H9 (cell line): ENCODE results near the gene MLIP. TPM values are rescaled to one million over a fixed set of nuclear protein-coding genes. Genes with fewer than 3 reads are reported as not detected.

ENCODE experiments used
- DNase-seq: peaks from one replicate; pipeline ENCODE4 v3.0.0-alpha.2; 2017
- H2AFZ ChIP-seq: one replicate; pipeline ENCODE4 v1.6.1; 2013; ENCODE audit warnings: mild to moderate bottlenecking, low read length, control low read depth, moderate library complexity
- H2AK5ac ChIP-seq: 2 replicates; pipeline ENCODE4 v1.6.1; 2013; ENCODE audit warnings: low read length, control low read depth, mixed read lengths; ENCODE audit not compliant: insufficient read length
- H2BK120ac ChIP-seq: one replicate; pipeline ENCODE4 v1.6.1; 2013; ENCODE audit warnings: low read depth, mild to moderate bottlenecking, low read length, control low read depth, inconsistent platforms; ENCODE audit not compliant: poor library complexity, severe bottlenecking
- H2BK12ac ChIP-seq: 2 replicates; pipeline ENCODE4 v1.6.1; 2013; ENCODE audit warnings: low read length, control low read depth, mixed read lengths, low read depth; ENCODE audit not compliant: insufficient read length
- H2BK15ac ChIP-seq: 2 replicates; pipeline ENCODE4 v1.6.1; 2013; ENCODE audit warnings: low read depth, low read length, control low read depth
- H2BK20ac ChIP-seq: one replicate; pipeline ENCODE4 v1.6.1; 2013; ENCODE audit warnings: low read depth, mild to moderate bottlenecking, low read length, control low read depth, inconsistent platforms; ENCODE audit not compliant: poor library complexity, severe bottlenecking
- H2BK5ac ChIP-seq: 2 replicates; pipeline ENCODE4 v1.6.1; 2013; ENCODE audit warnings: low read length, control low read depth, mixed read lengths; ENCODE audit not compliant: insufficient read length
- H3K14ac ChIP-seq: 2 replicates; pipeline ENCODE4 v1.6.1; 2013; ENCODE audit warnings: low read length, control low read depth; ENCODE audit not compliant: insufficient read depth
- H3K18ac ChIP-seq: 2 replicates; pipeline ENCODE4 v1.6.1; 2013; ENCODE audit warnings: low read depth, mild to moderate bottlenecking, mixed read lengths, low read length, control low read depth; ENCODE audit not compliant: insufficient read length
- H3K23ac ChIP-seq: 2 replicates; pipeline ENCODE4 v1.6.1; 2013; ENCODE audit warnings: low read length, control low read depth, mixed read lengths, low read depth; ENCODE audit not compliant: insufficient read length
- H3K23me2 ChIP-seq: 2 replicates; pipeline ENCODE4 v1.6.1; 2013; ENCODE audit warnings: low read depth, mild to moderate bottlenecking, mixed read lengths, low read length, control low read depth; ENCODE audit not compliant: insufficient read length, poor library complexity, severe bottlenecking
- H3K27ac ChIP-seq: 2 replicates; pipeline ENCODE4 v1.5.1; 2013; ENCODE audit warnings: low read length, control low read depth, mixed read lengths, low read depth; ENCODE audit not compliant: insufficient read length
- H3K27me3 ChIP-seq: 2 replicates; pipeline ENCODE4 v1.6.1; 2013; ENCODE audit warnings: low read length, control low read depth, inconsistent platforms; ENCODE audit not compliant: insufficient read depth
- H3K4ac ChIP-seq: 2 replicates; pipeline ENCODE4 v1.6.1; 2013; ENCODE audit warnings: low read depth, mild to moderate bottlenecking, control low read depth, inconsistent platforms, low read length, moderate library complexity
- H3K4me1 ChIP-seq: 2 replicates; pipeline ENCODE4 v1.6.1; 2013; ENCODE audit warnings: low read length, control low read depth, inconsistent platforms; ENCODE audit not compliant: insufficient read depth
- H3K4me2 ChIP-seq: 2 replicates; pipeline ENCODE4 v1.6.1; 2013; ENCODE audit warnings: low read length, control low read depth, mixed read lengths; ENCODE audit not compliant: insufficient read length, insufficient read depth
- H3K56ac ChIP-seq: 2 replicates; pipeline ENCODE4 v1.6.1; 2013; ENCODE audit warnings: low read depth, mild to moderate bottlenecking, mixed read lengths, low read length, control low read depth; ENCODE audit not compliant: insufficient read length
- H3K79me1 ChIP-seq: 2 replicates; pipeline ENCODE4 v1.6.1; 2013; ENCODE audit warnings: low read depth, mild to moderate bottlenecking, moderate library complexity, low read length, control low read depth, inconsistent platforms; ENCODE audit not compliant: insufficient read depth, poor library complexity, severe bottlenecking
- H3K79me2 ChIP-seq: 2 replicates; pipeline ENCODE4 v1.6.1; 2013; ENCODE audit warnings: low read length, control low read depth, inconsistent platforms; ENCODE audit not compliant: insufficient read depth
- H3K9ac ChIP-seq: 2 replicates; pipeline ENCODE4 v1.6.1; 2013; ENCODE audit warnings: low read length, control low read depth, mixed read lengths; ENCODE audit not compliant: insufficient read length; ENCODE audit errors: extremely low read depth
- H3K9me3 ChIP-seq: one replicate; pipeline ENCODE4 v1.6.1; 2013; ENCODE audit warnings: low read depth, low read length, inconsistent platforms; ENCODE audit not compliant: control insufficient read depth
- H3T11ph ChIP-seq: one replicate; pipeline ENCODE4 v1.6.1; 2013; ENCODE audit warnings: mild to moderate bottlenecking, low read length, control low read depth, inconsistent platforms
- H4K20me1 ChIP-seq: one replicate; pipeline ENCODE4 v1.6.1; 2013; ENCODE audit not compliant: control insufficient read depth, insufficient read length, insufficient read depth
- H4K5ac ChIP-seq: 2 replicates; pipeline ENCODE4 v1.6.1; 2013; ENCODE audit warnings: low read depth, mild to moderate bottlenecking, mixed read lengths, low read length, control low read depth; ENCODE audit not compliant: insufficient read length
- H4K8ac ChIP-seq: replicated peaks from 2 replicates; pipeline ENCODE4 v1.6.1; 2013; ENCODE audit warnings: low read length, control low read depth, mixed read lengths, low read depth; ENCODE audit not compliant: insufficient read length
- H4K91ac ChIP-seq: 2 replicates; pipeline ENCODE4 v1.6.1; 2013; ENCODE audit warnings: low read depth, mild to moderate bottlenecking, moderate library complexity, mixed read lengths, low read length, control low read depth; ENCODE audit not compliant: insufficient read length
- H3K27ac Mint-ChIP-seq, 3 experiments: 2 replicates in 2 of 3; 3 replicates in 1 of 3; pipeline ENCODE4 v1.8.0; 2020 to 2021; ENCODE audit warnings: mixed read lengths in 3 of 3, mild to moderate bottlenecking in 1 of 3, moderate library complexity in 1 of 3
- H3K27me3 Mint-ChIP-seq: 2 replicates; pipeline ENCODE4 v1.8.0; 2021; ENCODE audit warnings: low read depth, mild to moderate bottlenecking, moderate library complexity, mixed read lengths
- H3K36me3 Mint-ChIP-seq, 3 experiments: 2 replicates in 2 of 3; 3 replicates in 1 of 3; pipeline ENCODE4 v1.8.0; 2020 to 2021; ENCODE audit warnings: low read depth in 3 of 3, mixed read lengths in 3 of 3; ENCODE audit not compliant: insufficient read depth in 1 of 3
- H3K4me1 Mint-ChIP-seq, 2 experiments: 2 replicates each; pipeline ENCODE4 v1.8.0; 2020; ENCODE audit warnings: mixed read lengths in 2 of 2
- H3K4me3 Mint-ChIP-seq, 2 experiments: 2 replicates in 1 of 2; 3 replicates in 1 of 2; pipeline ENCODE4 v1.8.0; 2020 to 2021; ENCODE audit warnings: mild to moderate bottlenecking in 2 of 2, mixed read lengths in 2 of 2, moderate library complexity in 1 of 2
- H3K9me3 Mint-ChIP-seq, 2 experiments: 2 replicates in 1 of 2; 3 replicates in 1 of 2; pipeline ENCODE4 v1.8.0; 2020; ENCODE audit warnings: mild to moderate bottlenecking in 2 of 2, mixed read lengths in 2 of 2, moderate library complexity in 1 of 2
- WGBS: extraction: QIAGEN DNeasy Blood & Tissue Kit; methylation state at CpG from one replicate; pipeline ENCODE4 v1.1.7; 2013; ENCODE audit warnings: missing lambda C conversion rate, low lambda C conversion rate, mixed read lengths; ENCODE audit not compliant: insufficient read length; ENCODE audit errors: extremely low coverage; 5-methylcytosine and 5-hydroxymethylcytosine counted together
- total RNA-seq: library from RNA; stranded (reverse); gene quantifications from 2 replicates; pipeline ENCODE4 v1.2.1, GENCODE V29; 2021
- TF ChIP-seq, protein P1 (sequence below): fragments of 200-600 bp; sonication (generic); conservative IDR thresholded peaks from 3 replicates; pipeline ENCODE4 v1.8.0; 2021; ENCODE audit warnings: antibody characterized with exemption, mild to moderate bottlenecking

MLIP gene
- total RNA-seq, 1 experiment from 2014 or later, result not detected

DNA sequence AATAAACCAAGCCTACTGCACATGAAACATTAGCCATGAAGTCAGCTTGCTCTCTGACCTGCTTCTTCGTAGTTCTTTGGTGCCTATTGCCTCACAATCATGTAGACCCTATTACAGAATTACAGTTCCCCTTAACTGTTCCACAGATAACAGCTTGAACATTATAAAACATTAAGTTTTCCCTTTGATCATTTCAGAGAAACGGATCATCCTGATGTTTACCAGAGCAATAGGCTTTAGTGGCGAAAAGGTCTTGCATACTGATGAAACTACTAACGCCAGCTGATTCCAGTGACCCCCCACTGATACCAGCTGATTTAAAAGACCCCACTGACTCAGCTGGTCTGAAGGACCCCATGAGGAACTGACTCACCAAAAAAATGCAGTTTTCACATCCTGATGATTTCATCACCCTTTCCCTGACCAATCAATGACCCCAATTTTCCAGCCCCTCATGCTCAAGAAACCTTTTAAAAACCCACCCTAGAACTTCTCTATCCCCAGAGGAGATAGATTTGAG lies 39.4 kb upstream of the MLIP start:
- Histone ChIP-seq H3K9me3 (no peaks in the 10 kb centered on the region), H3K4me2 (no peak overlapping the region), H4K20me1 (no peaks in the 10 kb centered on the region), H3K27ac (no peak overlapping the region), H4K91ac (no peak overlapping the region), H2BK5ac (no peak overlapping the region), H2AK5ac (no peak overlapping the region), H3K23me2 (no peaks in the 10 kb centered on the region), H2BK120ac (no peak overlapping the region), H4K5ac (no peak overlapping the region), H3K9ac (no peak overlapping the region), H2AFZ (no peak overlapping the region), H3K27me3 (no peaks in the 10 kb centered on the region), H3K79me2 (no peaks in the 10 kb centered on the region), H3K14ac (no peak overlapping the region), H4K8ac (no peak overlapping the region), H3K4ac (no peak overlapping the region), H2BK20ac (no peak overlapping the region), H2BK12ac (no peak overlapping the region), H3K18ac (no peak overlapping the region), H3K4me1 (no peaks in the 10 kb centered on the region; the same call in 1 of the 2 replicates), H2BK15ac (no peak overlapping the region), H3T11ph (no peak overlapping the region), H3K23ac (no peak overlapping the region), H3K79me1 (no peaks in the 10 kb centered on the region), H3K56ac (no peak overlapping the region)
- Mint-ChIP-seq H3K9me3 (no peaks in the 10 kb centered on the region), H3K4me1 (peaks cover 29 to 32% of the 10 kb centered on the region in 2 experiments), H3K27ac (peak overlapping the region in 1 of 3 experiments; percentile 9; a peak in 1 of 7 replicates), H3K36me3 (no peaks in the 10 kb centered on the region), H3K4me3 (no peak overlapping the region), H3K27me3 (no peaks in the 10 kb centered on the region)
- TF ChIP-seq, protein P1, sequence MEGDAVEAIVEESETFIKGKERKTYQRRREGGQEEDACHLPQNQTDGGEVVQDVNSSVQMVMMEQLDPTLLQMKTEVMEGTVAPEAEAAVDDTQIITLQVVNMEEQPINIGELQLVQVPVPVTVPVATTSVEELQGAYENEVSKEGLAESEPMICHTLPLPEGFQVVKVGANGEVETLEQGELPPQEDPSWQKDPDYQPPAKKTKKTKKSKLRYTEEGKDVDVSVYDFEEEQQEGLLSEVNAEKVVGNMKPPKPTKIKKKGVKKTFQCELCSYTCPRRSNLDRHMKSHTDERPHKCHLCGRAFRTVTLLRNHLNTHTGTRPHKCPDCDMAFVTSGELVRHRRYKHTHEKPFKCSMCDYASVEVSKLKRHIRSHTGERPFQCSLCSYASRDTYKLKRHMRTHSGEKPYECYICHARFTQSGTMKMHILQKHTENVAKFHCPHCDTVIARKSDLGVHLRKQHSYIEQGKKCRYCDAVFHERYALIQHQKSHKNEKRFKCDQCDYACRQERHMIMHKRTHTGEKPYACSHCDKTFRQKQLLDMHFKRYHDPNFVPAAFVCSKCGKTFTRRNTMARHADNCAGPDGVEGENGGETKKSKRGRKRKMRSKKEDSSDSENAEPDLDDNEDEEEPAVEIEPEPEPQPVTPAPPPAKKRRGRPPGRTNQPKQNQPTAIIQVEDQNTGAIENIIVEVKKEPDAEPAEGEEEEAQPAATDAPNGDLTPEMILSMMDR, result no peak
- no CpG with 5 or more reads among the region's 4 CpGs for WGBS
- no peak for DNase-seq
